Embryonic facial prominence (tissue), 1 donor: ENCODE results near the gene CD36.
"Not testable (repeated sequence)": the region's sequence is repeated elsewhere in the genome, so short reads cannot be mapped to it uniquely, and the experiment has no call there.

ENCODE experiments used
- DNase-seq: peaks from one replicate; pipeline ENCODE4 v3.0.0-alpha.2; 2016; ENCODE audit errors: extremely low spot score

The CD36 gene

GRCh38 chr7:80653244-80653643 is 14.8 kb downstream of the CD36 start:
- no peak for DNase-seq

- DNase-seq: no peak
Measured at GRCh38 chr7:80654887-80655340, 16.5 kb downstream of the CD36 start.

GRCh38 chr7:80656029-80656428 is 17.6 kb downstream of the CD36 start:
- DNase-seq: no peak

GRCh38 chr7:80659120-80660055 is 20.9 kb downstream of the CD36 start:
- no peak for DNase-seq

DNA sequence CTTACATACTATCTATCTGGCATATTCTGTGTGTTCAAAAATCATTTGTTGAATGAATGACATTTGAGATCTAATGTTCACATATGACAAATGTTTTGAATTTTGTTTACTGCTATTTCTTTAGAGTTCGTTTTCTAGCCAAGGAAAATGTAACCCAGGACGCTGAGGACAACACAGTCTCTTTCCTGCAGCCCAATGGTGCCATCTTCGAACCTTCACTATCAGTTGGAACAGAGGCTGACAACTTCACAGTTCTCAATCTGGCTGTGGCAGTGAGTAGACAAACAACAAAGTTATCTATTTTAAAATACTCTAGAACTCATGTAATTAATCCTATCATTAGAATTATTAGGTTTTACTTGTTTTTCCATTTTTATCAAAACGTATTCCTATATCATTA is 22.5 kb downstream of the CD36 start:
- DNase-seq: no peak

- DNase-seq: no peak
Measured at GRCh38 chr7:80661729-80662128, 23.3 kb downstream of the CD36 start.

- DNase-seq: no peak
Measured at GRCh38 chr7:80662252-80662651, 23.8 kb downstream of the CD36 start.

DNA sequence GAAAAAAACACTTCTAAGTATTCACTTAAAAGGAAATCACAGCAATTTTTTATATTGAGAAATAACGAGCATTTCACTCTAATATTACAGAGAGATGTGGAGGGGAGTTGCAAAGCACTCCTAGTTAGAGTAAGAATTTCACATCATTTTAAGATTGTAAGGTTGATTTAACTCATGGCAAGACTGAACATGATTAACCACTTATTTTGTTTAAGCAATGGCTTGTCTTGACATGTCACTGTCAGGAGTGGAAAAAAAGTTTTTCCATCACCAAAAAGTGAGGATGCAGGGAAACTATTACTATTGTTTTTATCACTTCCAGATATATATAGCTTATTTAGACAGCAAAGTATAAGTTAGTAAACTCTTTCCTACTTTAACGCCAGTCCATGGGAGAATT is 27.1 kb downstream of the CD36 start:
- DNase-seq: no peak

DNA sequence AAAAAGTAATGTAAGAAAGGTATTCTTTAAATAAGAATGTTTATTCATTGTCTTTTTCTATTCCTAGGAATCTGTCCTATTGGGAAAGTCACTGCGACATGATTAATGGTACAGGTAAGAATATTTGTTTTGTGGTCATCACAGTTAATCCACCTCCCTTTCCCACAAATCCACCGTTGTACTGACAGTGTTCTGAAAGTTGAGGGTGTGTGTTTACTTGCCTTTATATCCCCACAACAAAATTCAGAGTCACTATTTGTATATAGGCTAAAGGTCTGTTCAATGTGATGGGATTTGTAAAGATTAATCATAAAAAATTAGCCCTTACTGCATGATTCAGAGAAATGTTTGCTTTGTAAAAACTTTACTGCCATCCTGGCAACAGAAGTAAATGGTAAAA is 27.9 kb downstream of the CD36 start:
- DNase-seq: no peak

DNA sequence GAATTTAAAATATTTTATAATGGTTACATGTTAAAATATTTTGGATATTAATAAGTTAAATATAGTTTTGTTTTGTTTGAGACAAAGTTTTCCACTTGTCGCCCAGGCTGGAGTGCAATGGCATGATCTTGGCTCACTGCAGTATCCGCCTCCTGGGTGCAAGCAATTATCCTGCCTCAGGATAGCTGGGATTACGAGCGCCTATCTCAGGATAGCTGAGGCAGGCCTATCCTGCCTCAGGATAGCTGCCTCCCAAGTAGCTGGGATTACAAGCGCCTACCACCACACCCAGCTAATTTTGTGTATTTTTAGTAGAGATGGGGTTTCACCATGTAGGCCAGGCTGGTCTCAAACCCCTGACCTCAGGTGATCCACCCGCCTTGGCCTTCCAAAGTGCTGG is 30.9 kb downstream of the CD36 start:
- DNase-seq: not testable (repeated sequence)

DNA sequence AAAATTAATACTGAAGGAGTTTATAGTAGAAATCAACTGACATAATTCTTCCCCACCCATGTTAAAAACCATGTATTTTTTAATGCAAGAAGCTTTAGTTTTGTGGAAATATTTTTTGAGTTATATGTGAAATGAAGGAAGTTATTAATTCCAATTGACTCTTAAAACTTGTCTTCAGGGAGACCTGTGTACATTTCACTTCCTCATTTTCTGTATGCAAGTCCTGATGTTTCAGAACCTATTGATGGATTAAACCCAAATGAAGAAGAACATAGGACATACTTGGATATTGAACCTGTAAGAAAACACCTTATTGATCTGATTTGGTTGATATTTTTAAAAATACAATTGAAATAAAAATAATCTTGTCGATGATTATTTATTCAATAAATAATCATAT is 33.3 kb downstream of the CD36 start:
- DNase-seq: no peak

DNA sequence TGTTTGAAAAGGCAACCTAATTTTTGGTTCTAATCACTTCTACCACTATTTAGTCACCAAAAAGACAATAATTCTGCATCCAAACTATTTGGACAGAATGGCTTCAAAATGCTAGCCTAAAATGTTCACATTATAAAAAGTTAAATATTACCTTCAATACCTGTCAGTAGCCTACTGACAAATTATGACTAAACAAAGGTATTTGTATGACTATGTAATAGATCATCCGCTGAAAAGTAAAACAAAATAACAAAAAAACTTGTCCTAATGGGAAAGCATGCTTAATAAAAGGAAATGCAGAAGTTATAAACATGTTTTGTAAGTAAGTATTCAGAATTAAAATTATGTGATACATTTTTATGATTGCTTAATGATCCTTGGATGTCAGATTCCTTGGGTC is 36.6 kb downstream of the CD36 start:
- no peak for DNase-seq

- DNase-seq: no peak
Measured at GRCh38 chr7:80676404-80676803, 38.0 kb downstream of the CD36 start.

GRCh38 chr7:80677629-80678028 is 39.2 kb downstream of the CD36 start:
- no peak for DNase-seq

DNA sequence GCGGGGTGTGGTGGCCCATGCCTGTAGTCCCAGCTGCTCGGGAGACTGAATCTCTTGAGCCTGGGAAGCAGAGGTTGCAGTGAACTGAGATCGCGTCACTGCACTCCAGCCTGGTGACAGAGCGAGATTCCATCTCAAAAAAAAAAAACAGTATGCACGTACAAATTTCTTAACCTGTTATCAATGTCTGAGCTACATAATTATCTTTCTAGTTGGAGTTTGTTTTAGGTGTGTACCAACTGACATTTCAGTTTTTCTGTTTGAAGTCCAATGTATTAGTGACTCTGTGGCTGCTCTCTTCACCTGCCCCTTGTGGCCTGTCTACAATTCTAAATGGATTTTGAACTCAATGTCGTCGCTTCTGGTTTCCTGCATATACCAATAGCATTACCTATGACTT is 40.3 kb downstream of the CD36 start:
- DNase-seq: no peak

GRCh38 chr7:80679921-80680907 is 41.8 kb downstream of the CD36 start:
- DNase-seq: no peak

- DNase-seq: no peak
Measured at GRCh38 chr7:80681272-80681885, 42.9 kb downstream of the CD36 start.

DNA sequence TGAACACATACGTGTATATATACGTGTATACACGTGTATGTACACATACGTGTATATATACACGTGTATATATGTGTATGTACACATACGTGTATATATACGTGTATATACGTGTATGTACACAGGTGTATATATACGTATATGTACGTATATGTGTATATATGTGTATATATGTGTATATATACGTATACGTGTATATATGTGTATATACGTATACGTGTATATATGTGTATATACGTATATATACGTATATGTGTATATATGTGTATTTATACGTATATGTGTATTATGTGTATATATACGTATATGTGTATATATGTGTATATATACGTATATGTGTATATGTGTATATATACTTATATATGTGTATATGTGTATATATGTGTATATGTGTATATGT is 44.3 kb downstream of the CD36 start:
- no peak for DNase-seq

- no peak for DNase-seq
Measured at GRCh38 chr7:80686576-80686975, 48.1 kb downstream of the CD36 start.

DNA sequence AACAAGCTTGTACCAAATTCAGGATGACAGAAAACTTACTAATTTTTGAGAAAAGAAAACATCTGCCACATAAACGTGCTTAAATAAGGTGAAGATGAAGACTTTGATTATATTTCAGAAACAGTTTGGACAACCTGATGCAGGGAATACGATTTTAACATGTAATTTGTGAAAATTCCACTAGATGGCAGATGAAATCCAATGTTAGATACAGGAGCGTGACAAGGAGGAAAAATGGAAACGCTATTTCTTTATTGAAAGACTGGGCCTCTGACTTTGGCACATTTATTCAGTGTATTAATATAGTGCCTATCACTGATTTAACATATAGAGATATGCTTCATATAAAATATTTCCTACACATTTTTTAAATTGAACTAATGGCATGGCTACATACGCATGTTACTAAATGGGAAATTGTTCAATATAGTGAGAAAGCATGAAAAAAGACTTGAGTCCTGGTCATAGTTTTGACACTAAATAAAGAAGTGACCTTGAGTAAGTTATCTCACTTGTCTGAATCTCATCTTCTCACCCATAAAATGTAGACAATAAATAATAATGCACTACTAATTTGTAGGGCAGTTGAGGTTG is 60.7 kb downstream of the CD36 start:
- DNase-seq: peak; percentile 61

- DNase-seq: no peak
Measured at GRCh38 chr7:80699721-80700256, 61.3 kb downstream of the CD36 start.
